Measurements from ENCODE around the gene AVPR2. TPM values are rescaled to one million over a fixed set of nuclear protein-coding genes. Genes with fewer than 3 reads are reported as not detected.

Gene AVPR2
- total RNA-seq, 1 experiment from 2014 or later: 3.2 TPM

- peak in 1 of 2 experiments; percentile 26 for DNase-seq
- intact Hi-C loops (cut with micrococcal nuclease; ENCODE audit: unreplicated experiment): no loop called here
- H3K9me2 ChIP-seq (ENCODE audit: insufficient read depth): no peaks in the 10 kb centered on the region
- no peaks in the 10 kb centered on the region for H3K9me3 ChIP-seq (ENCODE audit: insufficient read depth, low read depth)
- no peak overlapping the region for H2AFZ ChIP-seq
- H3K27me3 ChIP-seq (ENCODE audit: insufficient read depth, low read depth): peaks cover 21% of the 10 kb centered on the region
- BruUV-seq (replicated peaks): no TSS peak
- POLR2A ChIA-PET (ENCODE audit: unreplicated experiment): no interaction called here
- CTCF ChIA-PET: no interaction called here
- H3K27ac ChIP-seq: no peak overlapping the region
- no peaks in the 10 kb centered on the region for H3K79me2 ChIP-seq (ENCODE audit: low read depth)
- TF ChIP-seq CTCF (conservative IDR thresholded peaks at IDR 0.05) (no peak), EZH2 (IDR thresholded peaks at IDR 0.05; ENCODE audit: low read depth) (no peak)
- H3K4me1 ChIP-seq (replicated peaks; ENCODE audit: insufficient read depth): no peaks in the 10 kb centered on the region
- H3K36me3 ChIP-seq (ENCODE audit: low read depth): no peaks in the 10 kb centered on the region
- H3K4me3 ChIP-seq: no peak overlapping the region
- H3F3A ChIP-seq (ENCODE audit: insufficient read depth, low read depth): no peaks in the 10 kb centered on the region
- no peaks in the 10 kb centered on the region for H4K20me1 ChIP-seq (ENCODE audit: insufficient read depth)
- no peak overlapping the region for H3K4me2 ChIP-seq
Measured at GRCh38 chrX:153861151-153861550, 43.3 kb upstream of the AVPR2 start.

DNA sequence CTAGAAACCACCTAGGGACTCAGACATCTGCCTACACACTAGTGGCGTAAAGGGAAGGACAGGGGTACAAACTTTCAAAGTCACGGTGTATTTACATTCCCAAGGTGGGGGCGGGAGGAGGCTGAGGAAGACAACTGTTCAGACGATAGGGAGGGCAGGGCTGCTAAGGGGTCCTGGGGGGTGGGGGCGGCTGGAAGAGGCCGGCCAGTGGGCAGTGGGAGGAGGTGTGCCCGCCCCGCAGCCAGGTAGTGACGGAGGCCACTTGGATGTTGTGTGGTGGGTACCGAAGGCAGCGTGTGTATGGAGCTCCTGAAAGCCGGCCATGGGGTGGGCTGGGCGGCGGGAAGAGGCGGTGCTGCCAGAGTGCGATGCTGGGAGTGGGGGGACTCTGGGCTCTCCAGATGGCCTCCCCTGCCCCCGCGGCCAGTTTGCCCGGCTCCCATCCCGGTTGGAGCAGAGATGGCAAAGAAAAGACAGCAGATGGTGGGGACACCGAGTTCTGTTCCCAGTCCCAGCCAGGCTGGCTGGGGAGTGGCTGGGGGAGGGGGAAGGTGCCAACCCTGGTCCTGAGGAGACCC lies 42.7 kb upstream of the AVPR2 start:
- TF ChIP-seq CTCF (conservative IDR thresholded peaks at IDR 0.05): no peak
- CTCF ChIA-PET: no interaction called here
- H4K20me1 ChIP-seq (ENCODE audit: insufficient read depth): no peaks in the 10 kb centered on the region
- H3F3A ChIP-seq (ENCODE audit: insufficient read depth, low read depth): no peaks in the 10 kb centered on the region
- intact Hi-C loops (cut with micrococcal nuclease; ENCODE audit: unreplicated experiment): no loop called here
- TSS peak; percentile 25 for BruUV-seq (replicated peaks)
- POLR2A ChIA-PET (ENCODE audit: unreplicated experiment): no interaction called here
- H3K9me3 ChIP-seq (ENCODE audit: insufficient read depth, low read depth): no peaks in the 10 kb centered on the region
- no peak overlapping the region for H2AFZ ChIP-seq
- H3K79me2 ChIP-seq (ENCODE audit: low read depth): no peaks in the 10 kb centered on the region
- H3K27me3 ChIP-seq (ENCODE audit: insufficient read depth, low read depth): peaks cover 14% of the 10 kb centered on the region; the same call in 1 of the 2 replicates
- no peak overlapping the region for H3K4me3 ChIP-seq
- no peak for DNase-seq
- no peaks in the 10 kb centered on the region for H3K36me3 ChIP-seq (ENCODE audit: low read depth)
- H3K27ac ChIP-seq: no peak overlapping the region
- H3K4me1 ChIP-seq (replicated peaks; ENCODE audit: insufficient read depth): no peaks in the 10 kb centered on the region
- H3K4me2 ChIP-seq: no peak overlapping the region
- no peaks in the 10 kb centered on the region for H3K9me2 ChIP-seq (ENCODE audit: insufficient read depth)

GRCh38 chrX:153862369-153863250 lies 41.9 kb upstream of the AVPR2 start:
- no peak for DNase-seq
- Histone ChIP-seq H2AFZ (no peak overlapping the region), H3K4me1 (replicated peaks; ENCODE audit: insufficient read depth) (no peaks in the 10 kb centered on the region), H3K36me3 (ENCODE audit: low read depth) (no peaks in the 10 kb centered on the region), H3K9me3 (ENCODE audit: insufficient read depth, low read depth) (no peaks in the 10 kb centered on the region), H3K27ac (no peak overlapping the region), H3K79me2 (ENCODE audit: low read depth) (no peaks in the 10 kb centered on the region), H3K27me3 (ENCODE audit: insufficient read depth, low read depth) (peaks cover 11% of the 10 kb centered on the region; the same call in 1 of the 2 replicates), H4K20me1 (ENCODE audit: insufficient read depth) (no peaks in the 10 kb centered on the region), H3K4me2 (no peak overlapping the region), H3K9me2 (ENCODE audit: insufficient read depth) (no peaks in the 10 kb centered on the region), H3F3A (ENCODE audit: insufficient read depth, low read depth) (no peaks in the 10 kb centered on the region), H3K4me3 (no peak overlapping the region)
- CTCF ChIA-PET: interaction anchor here (0.6 kb wide), 1 partner anchor 146 kb away, joined by 4 read pairs; no protein-coding TSS in a partner anchor
- POLR2A ChIA-PET (ENCODE audit: unreplicated experiment): no interaction called here
- BruUV-seq (replicated peaks): no TSS peak
- intact Hi-C loops (cut with micrococcal nuclease; ENCODE audit: unreplicated experiment): no loop called here
- TF ChIP-seq EZH2 (IDR thresholded peaks at IDR 0.05; ENCODE audit: low read depth): no peak
- no peak for TF ChIP-seq CTCF (conservative IDR thresholded peaks at IDR 0.05)

Measured in PC-9 (cell line).